CD4-positive, alpha-beta T cell treated with Interleukin-15 for 1 hour (primary cell): ENCODE results near the gene UBA1.

Source experiments
- DNase-seq: peaks from one replicate; pipeline ENCODE4 v3.0.0-alpha.2; 2020

The UBA1 gene

DNA sequence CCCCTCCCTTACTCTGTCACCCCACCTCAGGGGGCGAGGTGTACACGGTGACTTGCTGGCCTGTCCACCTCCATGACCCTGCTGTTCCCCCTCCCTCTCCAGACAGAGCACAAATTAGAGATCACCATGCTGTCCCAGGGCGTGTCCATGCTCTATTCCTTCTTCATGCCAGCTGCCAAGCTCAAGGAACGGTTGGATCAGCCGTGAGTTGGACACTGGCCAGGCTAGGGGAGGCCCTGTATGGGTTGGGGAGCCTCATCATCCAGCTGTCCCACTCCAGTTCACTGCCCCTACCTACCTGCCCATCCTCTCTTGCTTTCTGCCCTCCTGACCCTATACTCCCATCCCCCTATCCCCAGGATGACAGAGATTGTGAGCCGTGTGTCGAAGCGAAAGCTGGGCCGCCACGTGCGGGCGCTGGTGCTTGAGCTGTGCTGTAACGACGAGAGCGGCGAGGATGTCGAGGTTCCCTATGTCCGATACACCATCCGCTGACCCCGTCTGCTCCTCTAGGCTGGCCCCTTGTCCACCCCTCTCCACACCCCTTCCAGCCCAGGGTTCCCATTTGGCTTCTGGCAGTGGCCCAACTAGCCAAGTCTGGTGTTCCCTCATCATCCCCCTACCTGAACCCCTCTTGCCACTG lies 20.9 kb downstream of the UBA1 start:
- no peak for DNase-seq

DNA sequence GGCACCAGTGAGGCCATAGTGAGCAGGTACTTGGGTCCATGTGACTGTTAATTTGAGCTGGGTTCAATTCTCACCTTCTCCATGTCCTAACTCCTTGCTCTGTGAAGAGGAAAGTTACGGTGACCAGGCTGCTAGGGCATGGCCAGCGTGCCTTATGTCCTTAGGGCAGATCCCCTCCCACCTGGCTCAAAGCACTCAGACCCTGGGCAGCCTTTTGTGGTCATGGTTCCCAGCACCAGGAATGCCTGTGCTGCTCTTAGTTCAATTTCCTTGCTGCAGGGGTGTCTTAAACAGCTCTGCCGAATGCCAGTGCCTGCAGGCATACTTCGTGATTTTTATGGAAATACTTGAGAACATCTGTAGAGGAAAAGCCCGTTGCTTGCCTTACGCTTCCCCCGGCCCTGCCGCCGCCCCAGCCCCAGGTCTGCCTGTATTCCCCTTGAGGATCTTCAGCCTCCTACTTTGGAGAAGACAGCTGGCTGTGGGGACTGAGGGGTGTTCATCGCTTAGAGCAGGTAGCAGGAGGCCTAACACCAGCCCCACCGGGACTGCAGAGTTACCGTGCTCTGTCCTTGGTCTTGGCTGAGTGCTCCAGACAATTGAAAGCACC lies 21.8 kb downstream of the UBA1 start:
- peak; percentile 11 for DNase-seq

DNA sequence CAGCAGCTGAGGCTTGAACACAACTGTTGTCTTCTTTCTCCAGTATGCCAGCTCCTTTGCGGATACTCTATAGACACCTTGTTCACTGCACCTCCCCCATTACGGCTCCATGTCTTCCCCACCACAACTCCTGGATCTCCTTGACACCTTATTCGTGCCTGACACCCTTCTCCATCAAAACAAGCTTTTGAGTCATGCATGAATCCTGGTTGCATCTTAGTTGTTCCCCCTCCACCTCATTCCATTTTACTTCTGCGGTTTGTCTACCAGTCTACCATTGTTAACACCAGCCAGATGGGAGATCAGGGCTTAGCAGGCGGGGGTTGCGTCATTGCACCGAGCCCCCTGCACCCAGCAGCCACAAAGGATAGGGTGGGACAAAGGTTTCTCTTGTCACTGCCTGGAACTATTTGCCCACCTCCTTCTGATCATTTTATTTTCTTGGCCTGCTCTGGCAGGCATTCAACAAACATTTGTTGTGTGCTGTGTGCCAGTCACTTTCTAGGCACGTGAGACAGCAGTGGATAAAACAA lies 22.8 kb downstream of the UBA1 start:
- DNase-seq: no peak

DNA sequence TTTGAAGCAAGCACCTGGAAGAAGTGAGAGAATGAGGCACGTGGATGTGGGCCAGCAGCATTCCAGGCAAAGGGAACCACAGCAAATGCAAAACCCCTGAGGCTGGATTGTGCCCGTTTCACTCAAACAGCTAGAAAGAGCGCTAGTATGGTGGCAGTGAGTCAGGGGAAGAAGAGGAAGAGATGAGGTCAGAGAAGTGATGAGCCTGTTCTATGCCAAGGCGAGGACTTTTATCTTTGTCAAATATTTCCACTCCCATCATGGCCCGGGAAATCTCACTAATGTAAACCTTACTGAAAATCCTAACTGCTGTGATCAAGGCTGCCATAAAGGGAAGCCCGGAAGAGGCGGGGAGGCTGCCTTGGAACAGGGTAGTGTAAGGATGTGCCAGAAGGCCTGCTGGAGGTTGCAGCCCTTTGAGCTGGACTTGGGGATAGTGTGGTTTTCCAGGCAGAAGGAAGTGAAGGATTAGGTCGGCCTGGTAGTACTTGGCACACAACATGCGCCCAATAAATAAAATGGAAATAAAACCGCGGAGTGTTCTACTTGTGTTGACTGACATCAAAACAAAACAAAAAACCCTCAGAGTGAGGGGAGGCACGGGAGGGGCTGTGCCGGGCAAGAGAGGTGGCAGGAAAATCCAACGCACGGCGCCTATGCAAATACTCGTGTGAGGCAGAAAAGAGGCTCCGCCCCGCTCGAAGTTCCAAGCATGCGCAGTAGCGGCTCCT lies 23.7 kb downstream of the UBA1 start:
- DNase-seq: peak; percentile 16

DNA sequence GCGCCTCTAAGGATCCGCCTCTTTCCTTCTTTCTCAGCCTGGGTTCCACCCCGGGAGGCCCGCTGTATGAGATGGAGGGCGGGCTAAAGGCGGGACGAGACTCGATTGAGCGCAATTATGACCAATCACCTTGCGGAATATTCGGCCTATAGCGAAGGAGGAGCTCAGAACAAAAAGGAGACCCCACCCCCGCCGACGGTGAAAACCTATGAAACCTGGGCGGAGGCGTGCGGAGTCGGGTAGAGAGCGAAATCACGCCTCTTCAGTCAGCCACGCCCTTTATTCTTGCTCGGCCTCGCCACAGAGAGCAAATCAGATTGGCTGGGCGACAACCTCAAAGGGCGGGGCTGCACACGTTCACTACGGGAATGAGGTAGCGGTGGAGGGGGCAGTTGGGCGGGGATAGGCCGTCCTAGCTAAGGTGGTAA lies 24.2 kb downstream of the UBA1 start:
- DNase-seq: peak; percentile 100

DNA sequence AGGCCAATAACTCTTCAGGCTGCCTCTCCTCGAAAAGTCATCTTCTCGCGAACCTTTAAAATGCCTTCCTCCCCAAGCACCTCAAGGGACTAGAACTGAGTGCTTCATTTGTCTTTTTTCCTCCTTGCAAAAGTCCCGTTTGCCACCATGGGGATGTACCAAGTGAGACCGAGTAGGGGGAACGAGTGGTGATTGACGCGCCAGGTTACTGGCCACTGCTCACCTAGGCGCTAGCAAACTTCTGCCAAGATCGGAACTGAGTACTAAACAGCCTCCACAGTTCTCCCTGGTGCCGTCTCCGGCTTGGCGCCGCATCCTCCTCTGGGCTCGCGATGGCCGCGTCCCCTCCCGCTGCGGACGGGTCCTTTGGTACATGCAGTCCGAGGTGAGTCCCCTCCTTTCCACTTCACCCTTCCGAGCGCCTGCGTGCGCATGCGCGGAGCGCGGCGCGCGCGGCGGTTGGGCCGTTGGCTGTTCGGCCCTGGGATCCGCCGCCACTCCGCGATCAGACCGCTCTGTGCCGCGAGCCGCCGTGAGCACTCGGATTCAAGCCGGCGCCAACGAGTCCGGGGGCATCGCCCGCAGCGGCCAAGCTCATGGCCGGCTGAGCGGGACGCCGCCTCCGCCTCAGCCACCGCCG lies 24.8 kb downstream of the UBA1 start, which contains the start of gene CDK16:
Gene CDK16 (plus strand): TSS at position 402 of the 640 bp plus-strand sequence. CDS start 4,877 bp downstream, outside the sequence.
- peak; percentile 90 for DNase-seq

DNA sequence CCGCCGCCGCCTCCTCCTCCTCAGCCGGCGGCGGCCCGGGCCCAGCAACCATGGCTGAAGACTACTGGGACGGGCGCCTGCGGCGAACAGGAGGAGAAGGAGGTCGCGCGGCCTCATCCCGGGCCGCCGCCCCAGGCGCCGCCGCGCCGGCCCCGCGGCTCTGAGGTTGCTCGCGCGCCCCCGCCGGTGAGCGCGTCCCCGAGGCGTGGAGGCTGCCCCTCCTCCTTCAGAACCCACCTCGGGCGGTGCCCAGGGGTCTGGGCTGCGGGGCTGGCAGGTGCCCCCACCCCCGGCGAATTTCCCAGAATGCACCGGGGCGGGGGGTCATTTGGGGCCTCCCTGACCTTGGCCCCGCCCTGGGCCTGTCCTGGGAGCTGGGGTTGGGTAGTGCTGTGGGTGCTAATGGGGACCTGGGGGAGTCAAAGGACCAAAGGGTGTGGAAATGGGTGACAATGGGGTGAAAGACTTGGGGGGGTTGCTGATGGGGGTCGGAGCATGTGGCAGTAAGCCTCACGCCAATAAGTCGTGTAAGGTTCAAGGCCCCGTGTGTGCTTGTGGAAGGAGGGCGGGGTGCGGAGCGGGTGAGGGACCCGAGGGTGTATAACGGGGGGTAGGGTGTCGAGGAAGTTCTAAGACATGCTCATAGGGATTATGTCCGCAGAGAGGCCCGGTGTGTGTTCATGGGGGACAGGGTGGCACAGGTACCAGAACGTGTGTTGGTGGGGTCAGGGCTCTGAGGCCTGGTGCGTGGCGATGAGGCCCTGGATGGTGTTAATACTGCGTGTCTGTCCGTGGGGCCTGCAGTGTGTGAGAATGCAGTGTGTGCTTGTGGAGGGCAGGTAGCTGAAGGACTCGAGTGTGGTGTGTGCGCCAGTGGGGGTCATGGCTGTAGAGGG lies 25.5 kb downstream of the UBA1 start:
- peak; percentile 65 for DNase-seq

DNA sequence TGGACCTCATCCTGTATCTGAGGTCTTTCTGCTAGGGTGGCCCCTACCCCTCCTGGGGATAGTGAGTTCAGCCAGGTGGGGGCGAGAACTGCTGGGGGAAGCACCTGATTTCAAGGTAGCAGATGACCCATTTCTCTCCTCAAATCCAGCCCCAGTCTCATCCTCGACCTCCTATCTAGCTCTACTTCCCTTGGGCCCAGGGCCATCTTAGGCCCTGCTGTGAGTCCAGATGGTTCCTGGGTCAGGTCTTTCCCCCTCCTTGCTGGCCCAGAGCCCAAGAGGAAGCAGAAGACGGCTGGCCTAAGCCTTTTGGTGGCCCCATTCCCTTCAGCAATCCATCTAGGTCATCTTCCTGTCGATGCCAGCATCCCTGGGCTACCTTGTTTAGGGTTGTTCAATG lies 28.1 kb downstream of the UBA1 start:
- peak; percentile 16 for DNase-seq

DNA sequence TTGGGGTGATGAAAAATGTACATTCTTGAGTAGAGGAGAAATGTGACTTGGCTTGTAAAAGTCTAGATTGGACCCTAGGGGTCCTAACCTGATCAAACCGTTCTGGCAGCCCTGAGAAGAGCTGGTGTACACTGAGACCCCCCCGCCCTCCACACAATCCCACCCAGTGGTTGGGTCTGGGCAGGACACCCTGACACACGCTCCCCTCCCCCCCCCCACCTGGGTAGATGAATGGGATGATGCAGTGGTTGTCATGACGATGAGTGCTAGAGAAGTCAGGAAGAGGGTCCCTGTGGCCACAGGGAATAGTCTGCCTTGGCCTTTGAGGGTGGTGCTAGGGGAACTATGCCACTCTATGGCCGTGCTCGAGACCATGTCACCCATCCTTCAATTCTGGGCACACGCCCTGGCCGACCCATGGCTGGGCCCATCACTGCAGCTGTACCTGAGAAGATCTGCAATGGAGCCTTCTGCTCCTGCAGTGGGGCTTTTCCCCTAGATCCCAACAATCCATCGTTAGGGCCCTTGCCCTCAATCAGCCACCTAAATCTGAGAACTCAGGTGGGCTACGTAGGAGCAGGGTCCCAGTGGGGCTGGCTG lies 29.2 kb downstream of the UBA1 start:
- DNase-seq: peak; percentile 16

DNA sequence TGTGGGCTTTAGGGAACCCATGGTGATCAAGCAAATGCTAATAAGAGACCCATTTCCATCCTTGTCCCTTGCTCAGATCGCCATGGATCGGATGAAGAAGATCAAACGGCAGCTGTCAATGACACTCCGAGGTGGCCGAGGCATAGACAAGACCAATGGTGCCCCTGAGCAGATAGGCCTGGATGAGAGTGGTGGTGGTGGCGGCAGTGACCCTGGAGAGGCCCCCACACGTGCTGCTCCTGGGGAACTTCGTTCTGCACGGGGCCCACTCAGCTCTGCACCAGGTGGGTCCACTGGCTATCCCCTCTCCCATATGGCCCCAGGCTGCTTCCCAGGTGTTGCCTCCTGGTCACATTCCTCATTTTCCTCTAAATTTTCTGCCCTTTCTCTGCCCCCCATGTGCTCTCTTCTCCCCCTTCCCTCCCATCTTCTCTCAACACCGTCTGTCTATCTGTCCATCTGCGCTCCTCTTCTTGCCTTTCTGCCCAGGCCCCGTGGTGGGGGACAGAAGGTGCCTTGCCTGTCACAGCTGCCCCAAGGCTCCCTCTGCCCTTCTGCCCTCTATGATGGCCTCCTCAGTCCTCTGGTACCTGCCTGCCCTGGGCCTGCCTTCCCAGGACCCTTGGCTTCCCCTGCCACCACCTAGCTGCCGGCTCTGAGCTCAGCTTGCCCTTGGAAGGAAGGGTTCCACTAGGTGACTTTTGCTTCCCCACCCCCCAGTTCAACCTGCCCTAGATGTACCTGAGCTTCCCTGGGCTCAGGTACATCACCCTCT lies 30.0 kb downstream of the UBA1 start:
- peak; percentile 9 for DNase-seq

DNA sequence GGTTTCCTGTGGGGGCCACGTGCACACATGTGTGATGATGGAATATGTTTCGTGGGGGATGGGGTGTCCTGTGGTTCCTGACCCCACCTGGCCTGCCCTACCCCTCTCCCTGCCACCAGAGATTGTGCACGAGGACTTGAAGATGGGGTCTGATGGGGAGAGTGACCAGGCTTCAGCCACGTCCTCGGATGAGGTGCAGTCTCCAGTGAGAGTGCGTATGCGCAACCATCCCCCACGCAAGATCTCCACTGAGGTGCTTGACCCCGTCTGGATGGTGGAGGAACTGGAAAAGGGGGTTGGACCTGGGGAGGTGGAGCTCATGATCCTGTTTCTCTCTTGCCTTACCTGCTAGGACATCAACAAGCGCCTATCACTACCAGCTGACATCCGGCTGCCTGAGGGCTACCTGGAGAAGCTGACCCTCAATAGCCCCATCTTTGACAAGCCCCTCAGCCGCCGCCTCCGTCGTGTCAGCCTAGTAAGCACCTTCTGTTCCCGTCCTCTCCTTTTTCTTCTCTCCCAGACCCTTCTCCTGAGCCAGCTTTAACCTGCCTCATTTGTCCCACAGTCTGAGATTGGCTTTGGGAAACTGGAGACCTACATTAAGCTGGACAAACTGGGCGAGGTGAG lies 30.8 kb downstream of the UBA1 start:
- DNase-seq: peak; percentile 15

DNA sequence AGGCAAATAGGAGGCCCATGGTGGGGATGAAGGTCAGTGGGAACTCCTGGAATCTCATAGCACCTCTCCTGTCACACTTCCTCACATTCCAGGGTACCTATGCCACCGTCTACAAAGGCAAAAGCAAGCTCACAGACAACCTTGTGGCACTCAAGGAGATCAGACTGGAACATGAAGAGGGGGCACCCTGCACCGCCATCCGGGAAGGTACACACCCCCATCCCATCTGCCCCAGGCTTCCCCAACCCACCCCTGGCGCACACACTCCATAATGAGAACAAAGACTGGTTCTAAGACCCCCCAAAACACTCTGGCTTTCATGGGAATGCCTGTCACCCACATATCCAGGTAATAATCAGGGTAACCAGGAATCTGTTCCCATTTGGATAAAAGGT lies 31.3 kb downstream of the UBA1 start:
- DNase-seq: no peak

DNA sequence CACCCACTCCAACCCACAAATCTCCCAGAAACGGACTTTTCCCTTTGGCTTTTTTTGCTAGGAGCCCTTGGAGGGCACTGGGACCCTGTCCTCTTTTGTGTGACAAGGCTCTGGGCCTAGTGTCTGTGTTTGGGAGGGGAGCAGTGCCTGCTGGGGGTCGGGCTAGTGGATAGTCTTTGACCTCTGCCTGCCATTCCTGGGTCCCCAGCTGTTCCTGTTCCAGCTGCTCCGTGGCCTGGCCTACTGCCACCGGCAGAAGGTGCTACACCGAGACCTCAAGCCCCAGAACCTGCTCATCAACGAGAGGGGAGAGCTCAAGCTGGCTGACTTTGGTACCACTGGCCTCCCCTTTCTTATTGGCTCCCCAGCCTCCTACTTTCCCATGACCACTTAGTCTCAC lies 32.4 kb downstream of the UBA1 start:
- no peak for DNase-seq

DNA sequence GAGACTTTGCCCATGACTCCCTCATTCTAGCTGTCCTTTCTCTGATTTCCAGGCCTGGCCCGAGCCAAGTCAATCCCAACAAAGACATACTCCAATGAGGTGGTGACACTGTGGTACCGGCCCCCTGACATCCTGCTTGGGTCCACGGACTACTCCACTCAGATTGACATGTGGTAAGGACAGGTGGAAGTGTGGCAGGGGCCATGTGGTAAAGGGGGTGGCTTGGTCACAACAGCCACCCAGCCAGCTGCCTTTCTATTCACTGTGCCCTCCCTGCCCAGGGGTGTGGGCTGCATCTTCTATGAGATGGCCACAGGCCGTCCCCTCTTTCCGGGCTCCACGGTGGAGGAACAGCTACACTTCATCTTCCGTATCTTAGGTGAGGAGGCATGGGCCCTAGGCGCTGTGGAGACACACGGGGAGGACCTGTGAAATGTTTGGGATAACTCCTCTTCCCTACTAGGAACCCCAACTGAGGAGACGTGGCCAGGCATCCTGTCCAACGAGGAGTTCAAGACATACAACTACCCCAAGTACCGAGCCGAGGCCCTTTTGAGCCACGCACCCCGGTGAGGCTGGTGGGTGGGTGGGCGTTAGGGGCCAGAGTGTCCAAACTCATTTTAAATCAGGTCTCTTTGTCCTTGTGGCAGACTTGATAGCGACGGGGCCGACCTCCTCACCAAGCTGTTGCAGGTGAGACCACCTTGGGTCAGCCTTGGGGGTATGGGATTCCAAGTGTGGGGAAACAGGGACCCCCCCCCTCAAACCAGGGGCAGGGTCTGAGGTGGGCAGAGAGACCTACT lies 33.1 kb downstream of the UBA1 start:
- DNase-seq: no peak

DNA sequence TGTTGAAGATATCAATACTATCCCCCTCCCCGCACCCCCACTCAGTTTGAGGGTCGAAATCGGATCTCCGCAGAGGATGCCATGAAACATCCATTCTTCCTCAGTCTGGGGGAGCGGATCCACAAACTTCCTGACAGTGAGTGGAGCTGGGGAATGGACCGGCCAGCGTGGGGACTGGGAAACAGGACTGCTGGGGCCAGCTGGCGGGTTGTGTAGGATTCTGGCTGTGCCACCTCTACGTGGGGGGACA lies 33.6 kb downstream of the UBA1 start:
- DNase-seq: no peak

DNA sequence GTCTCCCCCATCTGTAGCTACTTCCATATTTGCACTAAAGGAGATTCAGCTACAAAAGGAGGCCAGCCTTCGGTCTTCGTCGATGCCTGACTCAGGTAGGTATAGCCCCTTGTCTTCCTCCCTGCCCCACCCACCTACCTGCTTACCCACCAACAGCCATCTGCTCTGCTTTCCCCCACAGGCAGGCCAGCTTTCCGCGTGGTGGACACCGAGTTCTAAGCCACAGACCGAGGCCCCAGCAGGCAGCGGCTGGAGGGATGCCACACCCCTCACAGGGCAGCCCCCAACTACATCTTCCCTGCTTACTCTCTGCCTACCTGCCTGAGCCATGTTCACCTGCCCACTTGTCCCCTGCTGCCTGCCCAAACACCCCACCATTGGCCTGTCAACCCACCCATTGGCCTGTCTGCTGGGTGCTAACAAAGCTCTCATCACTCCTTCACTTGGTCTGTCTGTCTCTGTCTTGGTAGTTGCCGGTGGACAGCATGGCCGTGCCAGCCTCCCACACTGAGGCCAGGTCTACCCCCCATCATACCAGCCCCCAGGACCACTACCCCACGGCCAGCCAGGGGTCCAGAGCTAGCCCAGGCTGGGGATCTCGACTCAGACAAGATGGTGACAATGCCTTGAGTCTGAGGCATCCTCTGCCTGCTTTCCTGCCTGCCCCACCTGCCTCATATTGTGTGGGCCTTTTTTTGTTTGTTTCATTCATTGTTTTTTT lies 35.1 kb downstream of the UBA1 start:
- no peak for DNase-seq

DNA sequence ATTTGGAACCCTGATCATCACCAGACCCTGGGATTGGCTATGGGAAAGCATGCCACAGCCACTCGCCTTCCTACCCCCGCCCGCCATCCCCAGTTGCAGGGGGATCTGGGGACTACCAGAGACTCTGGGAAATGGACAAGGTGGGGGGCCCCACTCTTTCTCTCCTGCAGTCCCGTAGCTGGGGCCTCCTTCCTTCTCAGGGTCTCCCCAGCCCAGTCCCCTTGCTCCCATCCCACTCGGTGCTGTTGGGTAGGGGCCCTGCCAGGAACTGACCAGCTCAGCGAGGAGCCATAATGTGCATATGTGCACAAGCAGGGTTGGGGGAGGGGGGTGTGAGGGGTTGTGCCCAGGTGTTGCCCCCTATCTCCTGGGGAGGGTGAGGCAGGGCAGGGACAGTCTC lies 35.8 kb downstream of the UBA1 start:
- no peak for DNase-seq

DNA sequence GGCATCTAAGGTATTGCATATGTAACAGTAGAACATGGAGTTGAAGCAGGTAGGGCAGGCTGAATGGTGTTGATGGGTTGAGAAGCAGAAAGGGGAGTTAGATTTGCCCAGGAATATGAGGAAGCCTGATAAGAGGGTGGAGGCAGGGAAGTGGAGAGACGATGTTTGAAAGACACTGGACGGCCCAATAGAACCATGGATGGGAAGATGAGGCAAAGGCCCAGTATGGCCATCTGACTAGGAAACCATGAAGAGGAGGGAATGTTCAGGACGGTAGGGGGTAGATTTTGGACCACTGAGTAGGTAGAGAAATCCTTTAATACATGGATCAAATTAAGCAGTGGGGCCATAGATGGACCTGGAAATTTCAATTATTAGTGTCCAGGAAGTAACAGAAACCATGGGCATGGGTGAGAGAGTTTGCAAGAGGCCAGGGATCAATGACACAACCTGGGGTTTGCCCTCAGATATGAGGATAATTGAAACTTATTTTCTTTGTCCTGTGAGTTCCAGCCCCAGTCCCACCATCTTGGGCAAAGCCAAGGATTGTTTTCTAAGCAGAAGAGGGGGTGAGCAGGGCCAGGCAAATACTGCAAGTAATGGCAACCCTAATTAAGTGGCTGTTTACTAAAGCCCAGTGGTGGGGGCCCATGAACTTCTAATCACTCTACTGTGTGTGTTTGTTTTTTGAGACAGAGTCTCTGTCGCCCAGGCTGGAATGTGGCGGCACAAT lies 36.7 kb downstream of the UBA1 start:
- DNase-seq: no peak

DNA sequence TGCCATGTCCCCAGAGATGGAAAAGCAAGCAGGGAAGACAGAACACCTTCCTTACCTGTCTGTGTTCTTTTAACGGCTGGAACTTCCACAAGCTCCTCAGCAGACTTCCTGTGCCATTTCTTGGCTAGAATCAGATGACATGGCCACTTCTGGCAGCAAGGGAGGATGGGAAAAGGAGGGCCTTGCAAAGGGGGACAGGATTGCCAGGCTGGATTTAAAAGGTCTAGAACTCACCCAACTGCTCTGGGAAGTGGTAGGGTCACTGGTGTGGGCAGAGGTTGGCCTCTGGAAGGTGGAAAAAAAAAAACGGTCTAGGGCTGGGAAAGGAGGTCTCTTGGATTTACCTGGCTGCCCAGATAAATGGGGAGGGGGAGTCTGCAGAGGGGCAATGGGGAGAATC lies 37.5 kb downstream of the UBA1 start:
- no peak for DNase-seq
